ENCODE measurements around the gene SPANXN2. TPM values are rescaled to one million over a fixed set of nuclear protein-coding genes. Genes with fewer than 3 reads are reported as not detected.
A peak's percentile ranks its signal among the peaks of the same experiment; 100 is the strongest.

SPANXN2 gene
- total and polyA plus RNA-seq, 12 donors: not detected

DNA sequence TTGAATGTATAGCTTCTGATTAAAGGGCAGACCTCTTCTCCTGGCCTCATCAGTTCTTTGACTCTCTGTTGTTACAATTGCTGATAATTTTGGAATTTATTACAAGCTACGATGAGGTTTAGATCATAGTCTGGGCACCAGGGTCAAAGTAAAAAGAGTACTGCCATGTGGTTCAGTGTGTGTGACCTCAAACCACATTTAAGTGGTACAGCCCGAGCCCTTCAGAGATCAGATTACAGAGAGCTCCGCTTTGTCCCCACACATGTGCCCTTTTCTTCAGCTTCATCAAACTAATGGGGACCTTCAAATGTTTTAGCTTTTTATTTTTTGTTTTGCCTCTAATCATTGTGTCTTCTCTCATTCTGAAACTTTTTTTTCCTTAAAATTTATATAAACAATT is 37.1 kb downstream of the SPANXN2 start:
- no peaks in the 10 kb centered on the region for H3K9me3 ChIP-seq
- no peaks in the 10 kb centered on the region for H3K36me3 ChIP-seq
- intact Hi-C loops (cut with DNase I): no loop called here
- WGBS, 2 donors: 59 to 69% methylated on average over 3 of the region's 3 CpGs
- no peaks in the 10 kb centered on the region for H3K4me1 ChIP-seq
- no peak for DNase-seq
- H3K4me3 ChIP-seq: no peak overlapping the region
- TF ChIP-seq CTCF (IDR thresholded peaks at IDR 0.05): no peak
- no peak overlapping the region for H3K27ac ChIP-seq
- no peak for ATAC-seq
- H3K27me3 ChIP-seq: no peaks in the 10 kb centered on the region

DNA sequence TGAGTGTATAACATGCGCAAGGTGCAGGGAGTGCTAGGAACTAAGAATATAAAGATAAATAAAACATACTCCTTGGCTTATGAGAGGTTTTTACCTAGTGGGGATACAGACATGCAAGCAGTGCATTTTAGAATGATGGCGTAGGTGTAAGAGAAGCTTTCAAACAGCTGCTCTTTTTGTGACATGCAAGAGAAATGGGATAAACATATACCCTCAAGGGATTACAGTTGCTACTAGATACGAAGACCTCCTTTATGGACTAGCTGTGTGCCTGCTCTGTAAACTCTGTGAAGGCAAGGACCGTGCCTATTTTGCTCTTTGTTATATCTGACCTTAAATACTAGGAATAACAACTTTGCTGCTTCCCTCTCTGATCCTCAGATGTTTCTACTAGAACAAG is 45.6 kb downstream of the SPANXN2 start:
- Histone ChIP-seq H3K4me3 (no peak overlapping the region), H3K36me3 (no peaks in the 10 kb centered on the region), H3K27me3 (no peaks in the 10 kb centered on the region), H3K27ac (no peak overlapping the region), H3K4me1 (no peaks in the 10 kb centered on the region), H3K9me3 (no peaks in the 10 kb centered on the region)
- intact Hi-C loops (cut with DNase I): no loop called here
- DNase-seq (no peak), ATAC-seq (no peak)
- TF ChIP-seq CTCF (IDR thresholded peaks at IDR 0.05): no peak
- 68 to 73% methylated on average over 4 of the region's 4 CpGs for WGBS, 2 donors

DNA sequence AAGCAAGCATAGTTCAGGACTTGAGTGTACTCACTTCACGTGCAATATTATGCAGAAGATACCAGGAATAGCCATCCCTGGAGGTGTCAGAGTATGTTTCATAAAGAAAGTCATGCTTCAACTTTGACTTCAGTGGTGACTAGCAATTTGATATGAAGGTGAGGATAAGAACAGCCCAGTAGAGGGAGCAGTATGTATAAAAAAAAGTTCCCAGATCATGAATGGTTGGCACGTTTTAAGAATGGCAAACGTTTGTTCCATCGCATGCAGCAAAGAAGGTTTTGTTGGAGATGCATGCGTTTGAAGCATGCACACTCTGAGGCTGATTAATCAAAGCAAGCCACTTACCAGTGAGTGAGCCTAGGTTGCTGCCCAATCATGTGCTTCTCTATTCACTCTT is 51.2 kb downstream of the SPANXN2 start:
- Histone ChIP-seq H3K4me3 (no peak overlapping the region), H3K27me3 (peaks cover 0 to 5% (median 0%) of the 10 kb centered on the region in 7 donors), H3K36me3 (no peaks in the 10 kb centered on the region), H3K4me1 (no peaks in the 10 kb centered on the region), H3K27ac (no peak overlapping the region), H3K9me3 (no peaks in the 10 kb centered on the region)
- intact Hi-C loops (cut with DNase I): loop anchor here in 2 of 10 donors (10.0 kb wide), 1 partner anchor 1525 kb away; no protein-coding TSS in a partner anchor
- TF ChIP-seq CTCF (IDR thresholded peaks at IDR 0.05): peak in 3 of 9 donors; percentile 8 to 28 (median 11)
- DNase-seq: no peak
- 4 to 15% methylated on average over 5 of the region's 5 CpGs for WGBS, 2 donors
- ATAC-seq: no peak

- ATAC-seq (no peak), DNase-seq (no peak)
- Histone ChIP-seq H3K36me3 (no peaks in the 10 kb centered on the region), H3K4me1 (no peaks in the 10 kb centered on the region), H3K27ac (no peak overlapping the region), H3K4me3 (no peak overlapping the region), H3K27me3 (peaks cover 0 to 5% (median 0%) of the 10 kb centered on the region in 7 donors), H3K9me3 (no peaks in the 10 kb centered on the region)
- 38% methylated on average over 5 of the region's 5 CpGs for WGBS, 2 donors
- intact Hi-C loops (cut with DNase I): loop anchor here in 2 of 10 donors (10.0 kb wide), 1 partner anchor 1530 kb away; no protein-coding TSS in a partner anchor
- TF ChIP-seq CTCF (IDR thresholded peaks at IDR 0.05): peak in 7 of 9 donors; percentile 33 to 57 (median 45)
Observed at GRCh38 chrX:143664302-143664701, 56.2 kb downstream of the SPANXN2 start.
